GM19328 (cell line): ENCODE data around the gene SIGLEC1.

Experiments
- ATAC-seq: cut with Tn5 transposase; IDR thresholded peaks from one replicate; pipeline ENCODE4 v1.9.1; 2021; ENCODE audit warnings: mild to moderate bottlenecking, moderate library complexity; ENCODE audit not compliant: unreplicated experiment

Gene SIGLEC1

DNA sequence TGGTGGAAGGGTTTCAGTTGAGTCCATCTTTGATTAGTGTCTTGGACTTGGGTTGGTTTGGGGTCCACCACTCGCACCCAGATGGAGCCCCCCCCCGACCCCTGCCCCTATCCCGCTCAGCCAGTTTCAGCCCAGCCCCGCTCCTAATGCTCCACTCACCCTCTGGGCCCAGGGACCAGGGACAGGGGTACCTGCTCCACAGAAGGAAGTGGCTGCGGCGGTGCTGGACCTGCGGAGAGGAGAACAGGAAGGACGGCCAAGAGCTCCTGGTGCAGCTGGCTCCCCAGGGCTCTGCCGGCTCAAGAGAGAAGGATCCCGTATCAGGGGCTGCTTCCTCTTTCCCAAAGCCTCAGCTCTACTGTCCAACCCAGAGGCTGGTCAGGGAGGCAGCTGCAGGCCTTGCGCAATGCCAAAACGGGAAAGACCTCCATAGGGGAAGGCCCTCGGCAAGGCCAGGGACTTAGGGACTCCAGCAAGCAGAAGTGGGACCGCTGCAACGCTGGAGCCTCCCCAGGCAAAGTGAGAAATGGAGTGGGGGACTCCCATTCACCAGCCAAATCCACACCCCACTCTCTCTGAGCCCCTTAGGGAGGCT lies at the start of gene SIGLEC1:
SIGLEC1 (minus strand) TSS at position 322 of the 595 bp plus-strand sequence. CDS start 5,472 bp downstream, outside the sequence.
- no peak for ATAC-seq

DNA sequence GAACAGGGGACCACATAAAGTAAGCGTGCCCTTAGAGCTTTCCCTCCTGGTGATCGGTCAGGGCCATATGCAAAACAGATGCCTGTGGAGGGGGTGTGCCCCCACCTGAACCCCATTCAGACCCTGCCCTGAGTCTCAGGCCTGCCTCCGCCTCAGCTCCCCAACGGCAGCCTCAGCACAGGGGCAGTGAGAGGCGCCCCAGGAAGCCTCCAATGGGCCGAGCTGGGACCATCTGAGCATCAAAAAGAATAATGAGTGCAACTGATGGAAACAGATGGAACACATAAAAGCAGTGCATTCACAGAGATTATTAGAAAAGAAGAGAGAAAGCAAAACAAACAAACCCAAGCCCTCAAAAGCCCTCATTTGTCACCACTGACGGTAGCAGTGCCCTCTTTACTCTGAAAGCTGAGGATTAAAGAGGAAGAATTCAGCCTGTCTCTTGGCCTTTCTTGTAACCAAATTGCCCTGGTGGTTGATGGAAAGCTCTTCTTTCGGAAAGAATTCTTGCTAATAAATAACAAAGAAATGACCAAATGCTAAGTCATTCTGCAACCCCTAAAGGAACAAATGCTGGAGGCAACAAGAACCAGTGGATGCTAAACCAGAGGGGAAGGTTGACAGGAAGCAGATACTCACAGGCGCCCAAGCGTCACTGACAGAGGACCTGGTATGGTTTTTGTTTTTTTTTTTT lies 48.4 kb upstream of the SIGLEC1 start:
- ATAC-seq = no peak

DNA sequence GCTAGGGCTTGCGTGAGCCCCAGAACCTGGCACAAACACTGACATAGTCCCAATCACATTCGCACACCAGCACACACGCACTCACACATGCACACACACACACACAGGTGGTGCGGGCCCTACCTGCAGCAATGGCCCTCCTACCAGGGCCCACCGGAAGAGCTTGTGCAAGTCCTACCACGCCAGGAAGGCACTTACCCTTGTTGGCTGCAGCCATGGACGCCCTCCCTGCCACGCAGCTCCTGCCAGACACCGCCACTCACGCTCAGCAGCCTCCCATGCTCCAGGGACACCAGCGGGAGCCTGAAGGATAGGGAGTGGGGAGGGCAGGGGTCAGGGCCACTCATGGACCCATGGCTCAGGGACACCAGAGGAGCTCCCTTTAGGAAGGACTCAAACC lies 47.5 kb upstream of the SIGLEC1 start:
- no peak for ATAC-seq

DNA sequence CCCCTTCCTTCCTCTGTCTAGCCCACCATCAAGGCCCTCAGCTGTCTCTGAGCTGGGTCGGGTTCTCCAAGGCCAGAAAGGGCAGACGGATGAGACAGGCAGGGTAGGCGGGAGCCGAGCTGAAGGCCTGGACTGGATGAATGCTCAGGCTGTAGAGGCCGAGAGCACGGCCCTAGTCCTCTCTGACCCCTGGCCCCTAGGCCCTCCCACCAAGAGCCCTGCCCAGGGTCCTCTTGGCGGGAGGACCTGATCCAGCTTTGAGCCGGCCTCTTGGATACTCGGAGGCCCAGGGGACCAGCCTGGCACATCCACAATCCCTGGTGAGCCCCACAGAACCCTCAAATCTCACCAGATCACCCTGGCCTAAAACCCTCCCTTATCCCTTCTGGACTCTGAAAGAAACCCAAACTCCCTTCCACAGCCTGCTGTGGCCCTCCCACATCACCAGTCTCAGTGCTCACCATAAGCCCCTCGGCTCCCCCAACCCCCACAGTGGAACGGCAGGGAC lies 47.0 kb upstream of the SIGLEC1 start:
- no peak for ATAC-seq

DNA sequence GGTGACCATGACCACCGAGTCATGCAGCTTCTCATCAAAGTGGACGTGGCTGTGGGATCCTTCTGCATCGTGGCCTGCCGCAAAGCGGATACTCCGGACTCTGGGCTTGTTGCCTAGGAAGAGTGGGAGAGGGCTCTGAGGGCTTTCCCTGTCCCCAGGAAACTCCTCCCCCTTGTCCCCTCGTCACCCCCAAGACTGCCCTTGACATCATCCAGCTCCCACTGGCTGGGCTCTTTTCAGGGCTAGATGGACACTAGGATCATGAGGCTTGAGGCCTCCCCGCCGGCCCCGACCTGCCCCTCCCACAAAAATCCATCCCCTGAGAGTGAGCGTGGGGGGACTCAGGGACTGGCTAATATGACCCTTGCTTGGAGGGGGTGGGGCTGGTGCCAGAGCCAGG lies 46.2 kb upstream of the SIGLEC1 start:
- no peak for ATAC-seq

DNA sequence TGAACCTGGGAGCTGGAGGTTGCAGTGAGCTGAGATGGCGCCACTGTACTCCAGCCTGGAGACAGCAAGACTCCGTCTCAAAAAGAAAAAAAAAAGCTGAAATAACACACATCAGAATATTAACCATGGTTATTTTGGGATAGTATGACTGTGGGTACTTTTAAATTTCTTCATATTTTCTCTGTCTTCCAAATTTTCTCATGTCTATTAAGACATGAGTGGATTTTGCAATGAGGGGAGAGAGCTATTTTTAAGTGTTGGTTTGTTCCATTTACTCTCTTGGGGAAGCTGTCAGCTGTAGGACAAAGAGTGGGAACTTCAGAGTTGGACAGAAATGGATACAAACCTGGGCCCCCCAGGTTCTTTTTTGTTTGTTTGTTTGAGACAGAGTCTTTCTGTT lies 44.9 kb upstream of the SIGLEC1 start:
- ATAC-seq = no peak

DNA sequence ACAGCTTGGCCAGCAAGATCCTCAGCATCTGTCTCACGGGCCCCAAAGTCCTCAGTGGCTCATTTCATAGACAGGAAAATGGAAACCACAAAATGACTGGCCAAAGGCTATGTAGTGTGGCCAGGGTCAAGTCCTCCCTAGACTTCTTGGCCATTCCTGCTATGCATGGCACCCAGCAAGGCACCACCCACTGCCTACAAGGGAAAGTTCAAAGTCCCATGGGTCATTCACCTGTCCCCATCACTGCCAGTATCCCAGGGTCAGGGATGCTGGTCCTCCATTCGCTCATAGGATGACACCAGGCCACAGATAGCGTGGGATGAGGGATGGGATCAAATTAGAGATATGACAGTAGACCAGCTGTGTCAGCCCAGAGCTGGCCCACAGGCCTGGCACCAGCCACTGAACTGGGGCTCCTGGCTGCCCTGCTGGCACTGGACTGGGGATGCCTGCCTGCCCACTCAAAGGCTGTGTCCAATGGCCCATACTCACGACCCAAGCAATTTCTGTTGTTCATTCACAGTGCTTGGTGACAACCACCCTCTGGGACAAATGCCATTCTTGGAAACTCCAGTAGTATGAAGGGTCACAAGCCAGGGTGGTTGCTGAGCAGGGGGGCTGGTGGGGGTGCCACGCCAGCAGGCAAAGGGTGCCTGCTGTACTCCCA lies 43.5 kb upstream of the SIGLEC1 start:
- ATAC-seq = no peak

DNA sequence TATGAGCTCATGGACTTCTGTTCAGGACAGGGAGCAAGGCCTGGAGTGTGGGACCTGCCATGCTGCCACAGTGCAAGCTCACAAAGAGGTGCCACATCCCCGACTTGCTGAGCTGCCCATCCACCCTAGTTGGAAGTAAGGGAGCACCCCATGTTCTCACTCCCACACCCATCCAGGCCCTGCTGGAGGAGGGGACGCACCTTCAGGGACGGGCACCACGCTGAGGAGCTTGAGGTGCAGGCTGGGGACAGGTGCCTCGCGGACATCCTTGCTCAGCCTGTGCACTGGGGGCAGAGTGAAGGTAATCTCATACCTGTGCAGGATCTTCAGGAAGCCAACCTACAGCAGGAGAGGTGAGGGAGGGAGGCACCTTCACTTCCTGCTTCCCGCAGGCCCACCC lies 42.9 kb upstream of the SIGLEC1 start:
- ATAC-seq = no peak

DNA sequence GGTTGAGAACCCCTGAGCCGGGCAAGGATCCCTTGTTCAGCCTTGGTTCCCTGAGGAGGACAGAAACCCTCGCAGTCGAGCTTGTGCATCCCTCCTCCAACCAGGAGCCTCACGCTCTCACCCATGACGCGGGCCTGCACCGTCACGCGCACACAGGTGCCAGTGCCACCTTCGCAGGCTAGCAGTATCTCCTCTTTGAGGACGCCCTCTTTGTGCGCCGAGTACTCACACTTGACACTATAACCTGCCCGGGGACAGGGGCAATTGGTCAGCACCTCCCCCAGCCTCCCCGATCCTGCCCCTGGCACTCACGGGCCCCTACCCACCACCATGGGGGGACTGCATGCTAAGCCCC lies 41.9 kb upstream of the SIGLEC1 start:
- no peak for ATAC-seq

DNA sequence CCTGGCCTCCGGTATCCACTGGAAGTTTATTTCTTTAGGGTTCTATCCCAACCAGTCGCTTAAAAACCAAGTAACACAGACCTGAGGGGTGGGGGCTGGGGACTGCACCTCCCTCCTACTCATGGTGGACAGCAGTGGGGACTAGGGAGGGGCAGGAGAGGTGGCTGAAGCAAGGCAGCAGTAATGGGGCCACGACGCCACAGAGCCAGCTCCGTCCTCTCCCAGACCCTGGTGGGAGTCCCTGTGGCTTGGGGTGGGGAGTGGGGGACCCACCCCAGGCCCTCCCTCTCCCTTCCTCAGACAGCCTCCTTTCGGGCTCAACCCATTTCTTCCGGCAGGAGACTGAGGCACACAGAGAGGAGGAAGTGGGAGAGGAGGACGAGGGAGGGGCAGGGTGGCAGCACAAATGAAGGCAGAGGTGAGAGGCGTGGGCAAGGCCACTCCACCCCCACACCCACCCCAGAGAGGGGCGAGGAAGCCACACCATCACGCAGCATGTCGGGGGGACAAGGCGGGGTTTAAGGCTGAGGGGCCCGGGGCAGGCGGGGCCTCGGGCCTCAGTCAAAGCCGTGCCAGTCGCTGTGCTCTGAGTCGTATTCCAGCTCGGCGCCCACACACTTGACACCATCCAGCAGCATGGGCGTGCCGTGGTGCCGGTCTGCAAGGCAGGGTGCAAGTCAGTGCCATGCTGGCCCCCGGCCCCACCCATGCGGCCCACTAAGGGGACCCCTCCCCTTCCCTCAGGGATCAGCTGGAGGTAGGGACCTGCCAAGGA lies 41.3 kb upstream of the SIGLEC1 start:
- no peak for ATAC-seq

DNA sequence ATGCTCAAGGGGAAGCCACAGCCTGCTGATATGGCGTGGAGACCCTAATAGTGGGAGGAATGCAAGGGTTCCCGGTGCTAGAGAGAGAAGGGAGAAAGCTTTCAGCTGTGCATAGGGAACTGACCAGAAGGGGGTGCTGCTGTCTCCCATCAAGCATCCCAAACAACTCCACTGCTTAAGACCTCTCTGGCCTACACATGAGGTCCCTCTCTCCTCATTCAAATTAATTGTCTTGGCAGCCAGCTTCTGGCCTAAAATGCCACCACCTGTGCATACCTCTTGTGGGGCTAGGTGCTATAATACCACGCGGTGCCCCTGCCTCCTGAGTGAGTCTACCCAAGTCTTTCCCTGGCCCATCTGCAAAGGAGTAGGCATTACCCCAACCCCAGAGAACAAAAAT lies 40.7 kb upstream of the SIGLEC1 start:
- ATAC-seq = no peak

DNA sequence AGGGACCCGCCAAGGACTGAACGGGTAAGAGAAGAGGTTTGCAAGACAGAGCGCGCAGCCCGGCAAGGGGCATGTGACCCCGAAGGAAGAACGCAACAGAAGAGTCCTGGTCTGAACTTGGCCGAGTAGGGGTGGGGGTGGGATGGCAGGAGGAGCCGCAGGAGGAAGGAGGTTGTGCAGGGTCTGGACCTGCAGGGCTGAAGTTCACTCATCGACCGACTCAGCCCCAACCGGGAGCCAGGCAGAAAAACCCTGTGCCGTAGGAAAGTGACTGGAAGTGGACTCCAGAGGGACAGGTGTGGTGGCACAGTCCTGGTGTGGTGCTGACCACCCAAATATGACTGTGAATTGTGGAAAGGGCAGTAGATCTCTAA lies 40.0 kb upstream of the SIGLEC1 start:
- ATAC-seq = no peak

DNA sequence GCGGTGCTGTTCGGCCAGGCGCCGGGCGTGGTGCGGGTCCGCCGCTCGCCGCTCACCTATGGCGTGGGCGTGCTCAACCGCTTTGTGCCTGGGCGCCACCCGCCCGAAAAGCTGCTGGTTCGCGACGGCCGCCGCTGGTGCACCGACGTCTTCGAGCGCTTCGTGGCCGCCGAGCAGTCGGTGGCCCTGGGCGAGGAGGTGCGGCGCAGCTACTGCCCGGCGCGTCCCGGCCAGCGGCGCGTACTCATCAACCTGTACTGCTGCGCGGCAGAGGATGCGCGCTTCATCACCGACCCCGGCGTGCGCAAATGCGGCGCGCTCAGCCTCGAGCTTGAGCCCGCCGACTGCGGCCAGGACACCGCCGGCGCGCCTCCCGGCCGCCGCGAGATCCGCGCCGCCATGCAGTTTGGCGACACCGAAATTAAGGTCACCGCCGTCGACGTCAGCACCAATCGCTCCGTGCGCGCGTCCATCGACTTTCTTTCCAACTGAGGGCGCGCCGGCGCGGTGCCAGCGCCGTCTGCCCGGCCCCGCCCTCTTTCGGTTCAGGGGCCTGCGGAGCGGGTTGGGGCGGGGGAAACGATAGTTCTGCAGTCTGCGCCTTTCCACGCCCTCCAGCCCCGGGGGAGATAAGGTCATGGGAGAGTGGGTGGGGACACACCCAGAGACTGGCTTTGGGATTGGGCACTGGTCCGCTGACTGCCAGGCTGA lies 39.4 kb upstream of the SIGLEC1 start:
- ATAC-seq = no peak

DNA sequence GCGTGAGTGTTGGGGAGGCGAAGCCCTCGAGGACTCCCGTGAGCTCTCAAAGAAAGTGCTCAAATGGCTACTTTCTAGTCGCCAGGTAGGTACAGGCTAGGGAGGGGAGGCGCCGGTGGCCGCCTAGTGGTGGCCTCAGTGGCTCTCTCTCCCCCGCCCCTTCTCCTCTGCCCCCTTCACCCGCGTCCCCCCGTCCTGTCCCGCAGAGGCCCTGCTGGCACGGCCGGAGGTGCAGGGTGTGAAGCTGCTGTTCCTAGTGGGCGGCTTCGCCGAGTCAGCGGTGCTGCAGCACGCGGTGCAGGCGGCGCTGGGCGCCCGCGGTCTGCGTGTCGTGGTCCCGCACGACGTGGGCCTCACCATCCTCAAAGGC lies 38.9 kb upstream of the SIGLEC1 start:
- no peak for ATAC-seq

DNA sequence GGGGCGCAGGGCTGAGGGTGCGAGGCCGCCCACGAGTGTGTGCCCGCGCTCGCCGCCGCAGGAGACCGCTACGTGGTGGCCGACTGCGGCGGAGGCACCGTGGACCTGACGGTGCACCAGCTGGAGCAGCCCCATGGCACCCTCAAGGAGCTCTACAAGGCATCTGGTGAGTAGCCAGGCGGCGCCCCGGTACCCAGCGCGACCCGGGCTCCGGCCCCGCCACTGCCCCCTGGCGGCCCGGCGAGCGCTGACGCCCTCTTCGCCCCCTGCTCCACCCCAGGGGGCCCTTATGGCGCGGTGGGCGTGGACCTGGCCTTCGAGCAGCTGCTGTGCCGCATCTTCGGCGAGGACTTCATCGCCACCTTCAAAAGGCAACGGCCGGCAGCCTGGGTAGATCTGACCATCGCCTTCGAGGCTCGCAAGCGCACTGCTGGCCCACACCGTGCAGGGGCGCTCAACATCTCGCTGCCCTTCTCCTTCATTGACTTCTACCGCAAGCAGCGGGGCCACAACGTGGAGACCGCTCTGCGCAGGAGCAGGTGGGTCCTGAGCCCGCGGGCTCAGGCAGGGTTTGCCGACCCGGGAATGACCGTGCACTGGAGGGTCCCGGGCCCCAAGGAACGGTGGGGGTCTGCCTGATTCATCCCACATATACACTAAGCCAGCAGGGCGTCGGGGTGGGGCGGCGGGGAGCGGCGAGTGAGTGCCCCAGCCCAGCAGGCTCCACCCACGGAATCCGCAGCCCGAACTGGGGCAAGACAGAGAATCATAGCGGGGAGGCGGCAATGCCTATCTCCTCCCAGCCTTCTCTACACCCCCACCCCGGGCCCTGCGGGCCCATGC lies 37.5 kb upstream of the SIGLEC1 start:
- ATAC-seq = no peak

DNA sequence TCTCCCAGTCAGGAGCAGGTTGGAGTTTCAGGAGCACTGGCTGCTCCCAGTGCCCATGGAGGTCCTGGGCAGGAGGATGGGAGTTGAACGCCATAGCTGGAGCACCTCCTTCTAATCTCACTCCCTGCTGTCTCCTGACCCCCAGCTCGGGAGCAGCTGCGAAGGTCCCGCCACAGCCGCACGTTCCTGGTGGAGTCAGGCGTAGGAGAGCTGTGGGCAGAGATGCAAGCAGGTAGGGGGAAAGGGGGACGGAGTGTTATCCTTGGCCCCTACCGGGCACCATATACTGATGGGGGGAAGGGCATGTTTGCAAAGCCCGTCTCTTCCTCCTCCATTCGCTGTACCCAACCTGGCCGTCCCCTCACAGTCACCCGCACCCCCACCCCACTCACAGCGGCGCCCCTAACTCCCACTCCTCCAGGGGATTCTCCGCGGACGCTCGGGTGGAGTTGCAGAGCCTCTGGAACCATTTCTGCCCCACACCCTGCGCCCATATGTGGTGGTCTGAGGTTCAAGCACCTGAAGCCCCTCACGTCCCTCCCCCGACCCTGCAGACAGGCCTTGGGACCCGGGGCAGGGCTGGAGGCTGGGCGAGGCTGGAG lies 36.8 kb upstream of the SIGLEC1 start:
- ATAC-seq = no peak

DNA sequence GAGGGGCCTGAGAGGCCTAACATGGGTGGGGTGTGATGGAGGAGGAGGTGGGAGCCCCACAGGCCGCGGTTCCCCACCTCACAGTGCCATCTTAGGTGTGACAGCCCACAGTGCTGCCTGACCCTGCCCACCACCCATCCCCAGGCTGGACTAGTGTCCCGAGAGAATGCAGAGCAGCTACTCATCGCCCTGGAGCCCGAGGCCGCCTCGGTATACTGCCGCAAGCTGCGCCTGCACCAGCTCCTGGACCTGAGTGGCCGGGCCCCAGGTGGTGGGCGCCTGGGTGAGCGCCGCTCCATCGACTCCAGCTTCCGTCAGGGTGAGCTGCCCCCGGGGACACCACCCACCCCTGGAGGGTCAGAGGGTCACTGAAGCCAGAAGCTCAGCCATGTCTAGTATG lies 35.7 kb upstream of the SIGLEC1 start:
- ATAC-seq = no peak

DNA sequence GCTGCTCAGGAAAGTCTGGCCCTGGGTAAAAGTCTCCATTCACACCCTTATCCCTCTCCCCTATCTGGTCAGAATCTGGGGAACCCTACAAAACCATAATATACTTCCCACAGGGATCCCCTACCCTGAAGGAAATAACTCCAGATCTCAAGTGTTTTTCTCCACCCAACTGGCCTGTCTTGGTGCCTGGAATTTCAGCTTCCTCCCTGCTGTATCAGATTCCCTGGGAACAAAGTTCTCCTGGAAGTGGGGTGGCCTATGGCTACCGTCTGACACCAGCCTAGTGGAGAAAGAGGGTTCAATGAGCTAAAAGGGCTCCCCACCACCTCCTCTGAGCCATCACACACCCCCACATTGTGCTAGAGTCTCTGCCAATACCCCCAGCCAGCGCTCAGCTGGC lies 35.1 kb upstream of the SIGLEC1 start:
- no peak for ATAC-seq

DNA sequence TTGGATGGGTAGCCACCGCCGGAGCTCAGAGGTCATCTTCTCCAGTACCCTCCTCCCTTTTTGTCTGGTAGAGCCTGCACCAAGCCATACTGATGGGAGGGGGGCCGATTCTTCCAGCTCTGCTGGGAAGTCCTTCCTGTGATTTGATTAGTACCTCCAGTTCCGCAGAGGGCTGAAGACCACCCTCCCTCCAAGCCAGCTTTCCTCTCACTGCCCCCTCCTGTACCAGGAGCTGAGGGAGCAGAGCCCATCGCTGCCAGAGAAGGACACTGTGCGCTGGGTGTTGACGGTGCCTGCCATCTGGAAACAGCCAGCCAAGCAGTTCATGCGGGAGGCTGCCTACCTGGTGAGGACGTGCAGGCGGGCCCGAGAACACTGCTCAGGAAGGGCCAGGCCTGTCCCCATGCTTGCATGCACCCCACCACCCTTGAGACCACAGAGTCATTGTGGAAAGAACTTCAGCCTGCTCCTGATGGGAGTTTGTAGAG lies 33.3 kb upstream of the SIGLEC1 start:
- no peak for ATAC-seq
